GM11168 (cell line): Measurements from ENCODE around the gene CCND2.

Experiments
- in situ Hi-C: fragments of 300-500 bp; cut with MboI; formaldehyde crosslinking; loops from one replicate; pipeline ENCODE4 v1.12.0; 2022; ENCODE audit warnings: low sequenced_read_pairs; ENCODE audit not compliant: unreplicated experiment

CCND2 gene

GRCh38 chr12:4275870-4276301, 2.3 kb downstream of the CCND2 start:
- in situ Hi-C loops = loop anchor here (5.0 kb wide), 2 partner anchors 169 to 284 kb away; no protein-coding TSS in a partner anchor

- in situ Hi-C loops = loop anchor here (5.0 kb wide), 2 partner anchors 169 to 284 kb away; no protein-coding TSS in a partner anchor
Measured at GRCh38 chr12:4276524-4277204, 3.1 kb downstream of the CCND2 start.

- in situ Hi-C loops = loop anchor here (5.0 kb wide), 2 partner anchors 170 to 285 kb away; no protein-coding TSS in a partner anchor
Measured at GRCh38 chr12:4277205-4277543, 3.6 kb downstream of the CCND2 start.

- in situ Hi-C loops = loop anchor here (5.0 kb wide), 2 partner anchors 171 to 286 kb away; no protein-coding TSS in a partner anchor
Measured at GRCh38 chr12:4277857-4278256, 4.3 kb downstream of the CCND2 start.

- in situ Hi-C loops = loop anchor here (5.0 kb wide), 2 partner anchors 171 to 286 kb away; no protein-coding TSS in a partner anchor
Measured at GRCh38 chr12:4278329-4279197, 5.0 kb downstream of the CCND2 start.

- in situ Hi-C loops = loop anchor here (5.0 kb wide), 2 partner anchors 172 to 287 kb away; no protein-coding TSS in a partner anchor
Measured at GRCh38 chr12:4279198-4279690, 5.7 kb downstream of the CCND2 start.

- in situ Hi-C loops = no loop called here
Measured at GRCh38 chr12:4280351-4281163, 7.0 kb downstream of the CCND2 start.

- in situ Hi-C loops = no loop called here
Measured at GRCh38 chr12:4281173-4281654, 7.7 kb downstream of the CCND2 start.

- in situ Hi-C loops = no loop called here
Measured at GRCh38 chr12:4282103-4282891, 8.7 kb downstream of the CCND2 start.

GRCh38 chr12:4282892-4283511, 9.4 kb downstream of the CCND2 start:
- in situ Hi-C loops = no loop called here

- in situ Hi-C loops = no loop called here
Measured at GRCh38 chr12:4283512-4284255, 10.1 kb downstream of the CCND2 start.

GRCh38 chr12:4284306-4284705, 10.7 kb downstream of the CCND2 start:
- in situ Hi-C loops = no loop called here

GRCh38 chr12:4285070-4285469, 11.5 kb downstream of the CCND2 start:
- in situ Hi-C loops = loop anchor here (5.0 kb wide), 1 partner anchor 403 kb away; no protein-coding TSS in a partner anchor

- in situ Hi-C loops = loop anchor here (5.0 kb wide), 1 partner anchor 404 kb away; no protein-coding TSS in a partner anchor
Measured at GRCh38 chr12:4286228-4286627, 12.7 kb downstream of the CCND2 start.

- in situ Hi-C loops = loop anchor here (5.0 kb wide), 1 partner anchor 405 kb away; no protein-coding TSS in a partner anchor
Measured at GRCh38 chr12:4286771-4287317, 13.3 kb downstream of the CCND2 start.

GRCh38 chr12:4287325-4288211, 14.0 kb downstream of the CCND2 start:
- in situ Hi-C loops = loop anchor here (5.0 kb wide), 1 partner anchor 405 kb away; no protein-coding TSS in a partner anchor
